HCT116 (cell line): ENCODE measurements around the gene POGLUT3.

Source experiments
- CTCF ChIP-seq, 3 experiments: fragments of 200-600 bp in 1 of 3; sonication (generic) in 1 of 3; IDR thresholded peaks in 2 of 3; conservative IDR thresholded peaks in 1 of 3; 2 replicates each; pipeline ENCODE4 v1.5.1; 2012 to 2017; ENCODE audit warnings: low read depth in 2 of 3, low read length in 2 of 3, antibody characterized with exemption in 1 of 3, borderline replicate concordance in 1 of 3, control low read depth in 1 of 3, mild to moderate bottlenecking in 1 of 3, mixed read lengths in 1 of 3, mixed run types in 1 of 3, moderate library complexity in 1 of 3; ENCODE audit not compliant: insufficient read depth in 1 of 3
- POLR2A ChIP-seq: IDR thresholded peaks from 2 replicates; pipeline ENCODE4 v1.7.0; 2011; ENCODE audit warnings: borderline replicate concordance; ENCODE audit not compliant: insufficient read depth, insufficient read length; ENCODE audit errors: extremely low read depth
- RAD21 ChIP-seq: IDR thresholded peaks from 2 replicates; pipeline ENCODE4 v1.6.1; 2012; ENCODE audit warnings: low read depth, mild to moderate bottlenecking

- TF ChIP-seq POLR2A (peak; percentile 95), CTCF (IDR thresholded peaks at IDR 0.05 in 2 of 3, conservative IDR thresholded peaks at IDR 0.05 in 1 of 3; ENCODE audit: borderline replicate concordance in 1 of 3, insufficient read depth in 1 of 3, low read depth in 2 of 3, low read length in 2 of 3) (no peak), RAD21 (peak; percentile 2; the same call in 1 of the 2 replicates)
Observed at GRCh38 chr11:108497317-108498045, 703 bp downstream of the POGLUT3 start.
